ENCODE measurements around the gene JMJD8. TPM values are rescaled to one million over a fixed set of nuclear protein-coding genes. Genes with fewer than 3 reads are reported as not detected.

JMJD8 gene
- total and polyA plus RNA-seq, 8 donors: 24.2 to 229 (median 83.3) TPM

DNA sequence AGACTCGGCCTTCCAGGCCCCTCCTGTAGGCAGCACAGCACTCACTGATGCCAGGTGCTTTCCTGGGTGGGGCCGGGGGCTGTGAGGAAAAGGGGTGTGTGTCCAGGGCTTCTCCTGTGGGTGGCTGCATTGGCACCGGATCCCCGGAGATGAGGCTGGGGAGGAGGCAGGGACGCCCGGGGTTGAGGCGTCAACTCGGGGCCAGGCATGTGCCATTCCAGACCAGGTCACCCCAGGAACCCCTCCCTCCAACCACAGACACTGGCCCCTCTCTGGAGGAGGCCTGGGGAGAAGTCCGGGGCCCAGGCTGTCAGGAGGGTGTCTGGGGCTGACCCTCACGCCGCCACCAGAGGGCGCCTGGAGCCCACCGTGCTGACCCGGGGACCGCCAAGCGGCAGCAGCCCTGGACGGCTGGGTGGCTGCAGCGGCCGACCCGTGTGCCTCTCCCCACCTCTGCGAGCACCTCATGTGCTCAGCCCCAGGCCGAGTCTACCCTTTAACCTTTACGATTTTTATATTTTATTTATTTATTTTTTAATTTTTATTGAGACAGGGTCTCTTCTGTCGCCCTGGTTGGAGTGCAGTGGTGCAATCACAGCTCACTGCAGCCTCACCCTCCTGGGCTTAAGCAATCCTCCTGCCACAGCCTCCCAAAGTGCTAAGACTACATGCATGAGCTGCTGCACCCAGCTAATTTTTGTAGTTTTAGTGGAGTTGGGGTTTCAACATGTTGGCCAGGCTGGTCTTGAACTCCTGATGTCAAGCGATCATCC is 27.6 kb upstream of the JMJD8 start:
- Histone ChIP-seq H3K36me3 (no peaks in the 10 kb centered on the region), H3K4me1 (peaks cover 22 to 43% (median 35%) of the 10 kb centered on the region in 4 donors), H3K4me3 (no peak overlapping the region), H3K27ac (no peak overlapping the region), H3K27me3 (peaks cover 37 to 90% (median 54%) of the 10 kb centered on the region in 3 donors), H3K9me3 (no peaks in the 10 kb centered on the region)
- TF ChIP-seq EP300 (IDR thresholded peaks at IDR 0.05) (no peak), POLR2AphosphoS5 (IDR thresholded peaks at IDR 0.05) (peak in 2 of 3 donors; percentile 12 to 14), POLR2A (IDR thresholded peaks at IDR 0.05) (no peak)
- TF ChIP-seq, protein P1, sequence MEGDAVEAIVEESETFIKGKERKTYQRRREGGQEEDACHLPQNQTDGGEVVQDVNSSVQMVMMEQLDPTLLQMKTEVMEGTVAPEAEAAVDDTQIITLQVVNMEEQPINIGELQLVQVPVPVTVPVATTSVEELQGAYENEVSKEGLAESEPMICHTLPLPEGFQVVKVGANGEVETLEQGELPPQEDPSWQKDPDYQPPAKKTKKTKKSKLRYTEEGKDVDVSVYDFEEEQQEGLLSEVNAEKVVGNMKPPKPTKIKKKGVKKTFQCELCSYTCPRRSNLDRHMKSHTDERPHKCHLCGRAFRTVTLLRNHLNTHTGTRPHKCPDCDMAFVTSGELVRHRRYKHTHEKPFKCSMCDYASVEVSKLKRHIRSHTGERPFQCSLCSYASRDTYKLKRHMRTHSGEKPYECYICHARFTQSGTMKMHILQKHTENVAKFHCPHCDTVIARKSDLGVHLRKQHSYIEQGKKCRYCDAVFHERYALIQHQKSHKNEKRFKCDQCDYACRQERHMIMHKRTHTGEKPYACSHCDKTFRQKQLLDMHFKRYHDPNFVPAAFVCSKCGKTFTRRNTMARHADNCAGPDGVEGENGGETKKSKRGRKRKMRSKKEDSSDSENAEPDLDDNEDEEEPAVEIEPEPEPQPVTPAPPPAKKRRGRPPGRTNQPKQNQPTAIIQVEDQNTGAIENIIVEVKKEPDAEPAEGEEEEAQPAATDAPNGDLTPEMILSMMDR (IDR thresholded peaks at IDR 0.05): peak in 5 of 7 experiments; percentile 74 to 97 (median 85)
- peak; percentile 83 to 92 for DNase-seq
- WGBS, 5 donors: 7 to 10% (median 9%) methylated on average over 17 to 25 of the region's 25 CpGs
- intact Hi-C loops (cut with DNase I; ENCODE audit: low total_unique reads): loop anchor here (5.0 kb wide), 2 partner anchors 71 to 341 kb away; no protein-coding TSS in a partner anchor

DNA sequence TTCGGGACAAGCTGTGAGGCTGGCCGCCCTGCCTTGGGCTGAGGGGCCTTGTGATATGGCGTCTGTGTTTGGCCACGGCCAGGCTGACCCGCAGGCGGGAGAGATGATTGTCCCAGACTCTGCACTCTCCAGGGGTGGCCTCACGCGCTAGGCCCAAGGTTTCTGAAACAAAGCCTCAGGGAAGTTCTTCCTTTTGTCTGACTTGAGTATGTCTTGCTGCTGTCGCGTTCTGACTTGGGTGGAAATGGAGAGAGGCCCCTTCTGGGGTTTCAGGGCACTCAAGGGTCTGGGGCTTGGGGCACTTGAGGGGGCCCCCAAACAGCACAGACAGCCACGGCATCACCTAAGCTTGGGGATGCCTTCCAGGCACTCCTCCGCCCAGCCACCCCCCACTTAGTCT is 26.9 kb upstream of the JMJD8 start:
- intact Hi-C loops (cut with DNase I; ENCODE audit: low total_unique reads): loop anchor here (5.0 kb wide), 2 partner anchors 71 to 341 kb away; no protein-coding TSS in a partner anchor
- TF ChIP-seq EP300 (IDR thresholded peaks at IDR 0.05) (no peak), POLR2A (IDR thresholded peaks at IDR 0.05) (no peak), POLR2AphosphoS5 (IDR thresholded peaks at IDR 0.05) (no peak)
- TF ChIP-seq, protein P1 (IDR thresholded peaks at IDR 0.05): no peak
- H3K27me3 ChIP-seq: peaks cover 39 to 90% (median 60%) of the 10 kb centered on the region in 3 donors

DNA sequence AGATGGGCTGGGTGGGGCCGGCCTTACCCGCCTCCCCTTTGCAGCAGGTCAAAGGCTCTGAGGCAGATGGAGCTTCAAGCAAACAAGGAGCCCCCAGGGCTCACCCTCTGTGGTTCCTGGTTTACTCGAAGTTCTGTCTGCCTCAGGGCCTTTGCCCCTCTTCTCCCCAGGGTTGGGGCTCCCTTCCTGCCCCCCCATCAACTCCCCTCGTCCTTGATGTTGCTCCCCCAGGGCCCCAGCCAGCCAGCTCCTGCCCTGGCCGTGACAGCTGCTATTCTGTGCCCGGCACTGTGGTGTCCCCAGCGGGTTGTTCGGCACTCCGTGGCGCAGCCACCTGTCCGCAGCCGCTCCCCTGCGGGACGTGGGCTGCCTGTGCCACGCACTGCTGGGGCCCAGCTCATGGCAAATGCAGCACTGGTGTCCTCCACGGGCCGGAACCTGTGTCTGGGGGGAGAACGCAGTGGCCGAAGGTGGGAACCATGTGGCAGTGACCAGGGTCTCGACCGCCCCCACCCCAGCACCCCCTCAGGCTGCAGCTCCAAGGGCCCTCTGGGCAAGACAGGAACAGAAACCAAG is 26.5 kb upstream of the JMJD8 start:
- peak overlapping the region in 1 of 5 donors; percentile 20 for H3K27ac ChIP-seq
- intact Hi-C loops (cut with DNase I; ENCODE audit: low total_unique reads): loop anchor here (5.0 kb wide), 2 partner anchors 72 to 342 kb away; no protein-coding TSS in a partner anchor

More for the DNA sequence above, 26.9 kb upstream of the JMJD8 start:
- H3K27ac ChIP-seq: no peak overlapping the region
- peaks cover 20 to 43% (median 35%) of the 10 kb centered on the region in 4 donors for H3K4me1 ChIP-seq
- no peak for DNase-seq
- no peak overlapping the region for H3K4me3 ChIP-seq
- 70 to 82% (median 71%) methylated on average over 11 to 12 of the region's 12 CpGs for WGBS, 5 donors
- no peaks in the 10 kb centered on the region for H3K9me3 ChIP-seq
- no peaks in the 10 kb centered on the region for H3K36me3 ChIP-seq

More for the DNA sequence above, 26.5 kb upstream of the JMJD8 start:
- DNase-seq: no peak
- Histone ChIP-seq H3K4me1 (peaks cover 17 to 42% (median 33%) of the 10 kb centered on the region in 4 donors), H3K4me3 (no peak overlapping the region), H3K9me3 (no peaks in the 10 kb centered on the region), H3K27me3 (peaks cover 40 to 90% (median 62%) of the 10 kb centered on the region in 3 donors), H3K36me3 (no peaks in the 10 kb centered on the region)
- 61 to 80% (median 68%) methylated on average over 13 to 21 of the region's 21 CpGs for WGBS, 5 donors
- TF ChIP-seq POLR2A (IDR thresholded peaks at IDR 0.05): no peak
- TF ChIP-seq POLR2AphosphoS5 (IDR thresholded peaks at IDR 0.05): no peak
- no peak for TF ChIP-seq EP300 (IDR thresholded peaks at IDR 0.05)
- TF ChIP-seq, protein P1 (IDR thresholded peaks at IDR 0.05): no peak

All from stomach (tissue), 9 donors.